Tibial nerve (tissue), 4 donors: Measurements from ENCODE around the gene OBSCN.

Source experiments
- EP300 ChIP-seq, 2 donors: sonication (generic); formaldehyde crosslinking; IDR thresholded peaks; one replicate each; pipeline ENCODE4 v1.6.1; 2017; ENCODE audit warnings: antibody characterized with exemption in 2 of 2, mild to moderate bottlenecking in 1 of 2
- TF ChIP-seq, protein P1 (sequence below), 5 experiments: fragments of 200-600 bp in 3 of 5; fragments of 450-650 bp in 2 of 5; sonication (generic) in 3 of 5; IDR thresholded peaks; one replicate each; pipeline ENCODE4 v1.5.1; 2016 to 2019; ENCODE audit warnings: antibody characterized with exemption in 5 of 5, mild to moderate bottlenecking in 3 of 5, moderate library complexity in 2 of 5

DNA sequence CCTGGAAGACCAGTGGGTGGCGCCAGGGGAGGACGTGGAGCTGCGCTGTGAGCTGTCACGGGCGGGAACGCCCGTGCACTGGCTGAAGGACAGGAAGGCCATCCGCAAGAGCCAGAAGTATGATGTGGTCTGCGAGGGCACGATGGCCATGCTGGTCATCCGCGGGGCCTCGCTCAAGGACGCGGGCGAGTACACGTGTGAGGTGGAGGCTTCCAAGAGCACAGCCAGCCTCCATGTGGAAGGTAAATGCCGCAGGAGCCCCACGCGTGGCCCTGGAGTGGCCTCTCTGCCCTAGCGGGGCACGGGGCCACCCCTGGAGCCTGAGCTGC lies 75.2 kb downstream of the OBSCN start:
- TF ChIP-seq, protein P1, sequence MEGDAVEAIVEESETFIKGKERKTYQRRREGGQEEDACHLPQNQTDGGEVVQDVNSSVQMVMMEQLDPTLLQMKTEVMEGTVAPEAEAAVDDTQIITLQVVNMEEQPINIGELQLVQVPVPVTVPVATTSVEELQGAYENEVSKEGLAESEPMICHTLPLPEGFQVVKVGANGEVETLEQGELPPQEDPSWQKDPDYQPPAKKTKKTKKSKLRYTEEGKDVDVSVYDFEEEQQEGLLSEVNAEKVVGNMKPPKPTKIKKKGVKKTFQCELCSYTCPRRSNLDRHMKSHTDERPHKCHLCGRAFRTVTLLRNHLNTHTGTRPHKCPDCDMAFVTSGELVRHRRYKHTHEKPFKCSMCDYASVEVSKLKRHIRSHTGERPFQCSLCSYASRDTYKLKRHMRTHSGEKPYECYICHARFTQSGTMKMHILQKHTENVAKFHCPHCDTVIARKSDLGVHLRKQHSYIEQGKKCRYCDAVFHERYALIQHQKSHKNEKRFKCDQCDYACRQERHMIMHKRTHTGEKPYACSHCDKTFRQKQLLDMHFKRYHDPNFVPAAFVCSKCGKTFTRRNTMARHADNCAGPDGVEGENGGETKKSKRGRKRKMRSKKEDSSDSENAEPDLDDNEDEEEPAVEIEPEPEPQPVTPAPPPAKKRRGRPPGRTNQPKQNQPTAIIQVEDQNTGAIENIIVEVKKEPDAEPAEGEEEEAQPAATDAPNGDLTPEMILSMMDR (IDR thresholded peaks at IDR 0.05), result no peak
- no peak for TF ChIP-seq EP300 (IDR thresholded peaks at IDR 0.05)
